Right cardiac atrium (tissue), 5 donors: ENCODE measurements around the gene SLC5A1. TPM values are rescaled to one million over a fixed set of nuclear protein-coding genes. Genes with fewer than 3 reads are reported as not detected.

Source experiments
- ATAC-seq, 2 donors: fragments of 200-7000 bp; cut with Tn5 transposase; one replicate each; pipeline versions ENCODE4 v1.8.0 to v1.9.1; 2020; ENCODE audit warnings: moderate library complexity in 2 of 2, mild to moderate bottlenecking in 1 of 2
- DNase-seq, 3 donors: peaks; one replicate each; pipeline ENCODE4 v3.0.0-alpha.2; 2020
- H3K27ac ChIP-seq: one replicate; pipeline ENCODE4 v1.5.1; 2013; ENCODE audit warnings: mild to moderate bottlenecking, low read length, control low read depth, moderate library complexity
- H3K27me3 ChIP-seq: one replicate; pipeline ENCODE4 v1.6.1; 2013; ENCODE audit not compliant: control insufficient read depth, insufficient read depth
- H3K4me1 ChIP-seq: one replicate; pipeline ENCODE4 v1.6.1; 2013; ENCODE audit warnings: low read length; ENCODE audit not compliant: control insufficient read depth, insufficient read depth
- H3K4me3 ChIP-seq: one replicate; pipeline ENCODE4 v1.5.1; 2013; ENCODE audit warnings: low read length, control low read depth
- H3K9me3 ChIP-seq: one replicate; pipeline ENCODE4 v1.6.1; 2013; ENCODE audit warnings: low read length; ENCODE audit not compliant: control insufficient read depth
- WGBS: extraction: QIAGEN DNeasy Blood & Tissue Kit; methylation state at CpG from one replicate; pipeline ENCODE4 v1.1.7; 2013; 5-methylcytosine and 5-hydroxymethylcytosine counted together
- intact Hi-C, 4 donors: fragments of 100-400 bp; cut with DNase I; formaldehyde crosslinking; loops; one replicate each; pipeline versions ENCODE4 v1.11.0 to v1.14.0; 2022 to 2023
- polyA plus RNA-seq: library from polyadenylated mRNA; stranded (reverse); fragments of 200-250 nt; gene quantifications from one replicate; pipeline ENCODE4 v1.2.3, GENCODE V29; 2013
- total RNA-seq, 4 donors: library from RNA; stranded (reverse); fragmentation: NEBNext Ultra II Directional; extraction: Animal tissue kit (Norgen Biotek cat#: 25700); gene quantifications; one replicate each; pipeline ENCODE4 v1.2.1, GENCODE V29; 2021
- donor health status: healthy with polysubstance abuse.
- donor health status: DM: no; HTN: yes; CAD: no.
- donor health status: DM: no; HTN: no; CAD: no.
- donor health status: DM: no; HTN: yes; CAD: no; lungs with severe emphysema.
- donor health status: DM: yes; HTN: yes; CAD: no.

The SLC5A1 gene
- total and polyA plus RNA-seq, 5 donors = 49.5 to 98.2 (median 75.2) TPM

DNA sequence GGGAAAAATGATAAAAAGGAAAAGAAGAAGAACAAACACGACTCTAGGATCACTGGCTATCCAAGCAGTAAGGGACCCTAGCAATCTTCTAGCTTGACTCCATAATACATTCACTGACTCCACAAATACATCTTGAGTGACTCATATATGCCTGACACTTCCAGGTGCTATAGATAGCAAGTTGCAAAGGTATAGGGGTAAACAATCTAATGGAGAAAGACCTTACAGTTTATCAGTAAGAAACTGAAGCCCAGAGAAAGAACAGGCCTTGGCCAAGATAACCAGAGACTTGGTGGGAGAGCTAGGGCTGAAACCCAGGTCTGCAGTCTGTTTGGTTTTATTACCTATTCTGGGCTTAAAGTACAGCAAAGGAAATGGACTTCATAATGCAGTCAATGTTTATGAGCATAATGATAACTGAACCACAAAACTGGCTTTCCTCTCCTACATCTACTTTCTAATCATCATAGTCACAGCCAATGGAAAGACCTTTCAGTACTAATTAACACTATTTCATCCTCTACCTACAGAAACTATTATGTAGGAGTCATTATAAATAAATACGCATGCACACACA, 19.7 kb upstream of the SLC5A1 start:
- intact Hi-C loops = no loop called here
- WGBS = 88% methylated on average over 2 of the region's 2 CpGs

GRCh38 chr22:32024796-32025195, 18.3 kb upstream of the SLC5A1 start:
- no peaks in the 10 kb centered on the region for H3K27me3 ChIP-seq
- no peak overlapping the region for H3K27ac ChIP-seq
- no peaks in the 10 kb centered on the region for H3K9me3 ChIP-seq
- DNase-seq (no peak), ATAC-seq (no peak)
- intact Hi-C loops = no loop called here
- WGBS = 94% methylated on average over 1 of the region's 1 CpG
- no peak overlapping the region for H3K4me3 ChIP-seq
- no peaks in the 10 kb centered on the region for H3K4me1 ChIP-seq

More for the DNA sequence above, 19.7 kb upstream of the SLC5A1 start:
- H3K27ac ChIP-seq = no peak overlapping the region
- no peaks in the 10 kb centered on the region for H3K4me1 ChIP-seq
- DNase-seq = no peak
- no peak overlapping the region for H3K4me3 ChIP-seq
- H3K9me3 ChIP-seq = no peaks in the 10 kb centered on the region
- ATAC-seq = no peak
- no peaks in the 10 kb centered on the region for H3K27me3 ChIP-seq

- H3K4me3 ChIP-seq = no peak overlapping the region
- H3K27me3 ChIP-seq = no peaks in the 10 kb centered on the region
- ATAC-seq (no peak), DNase-seq (no peak)
- WGBS = 87% methylated on average over 4 of the region's 4 CpGs
- no peaks in the 10 kb centered on the region for H3K9me3 ChIP-seq
- no peaks in the 10 kb centered on the region for H3K4me1 ChIP-seq
- intact Hi-C loops = no loop called here
- no peak overlapping the region for H3K27ac ChIP-seq
These were observed 12.4 kb upstream of the SLC5A1 start for GRCh38 chr22:32030518-32031247.

DNA sequence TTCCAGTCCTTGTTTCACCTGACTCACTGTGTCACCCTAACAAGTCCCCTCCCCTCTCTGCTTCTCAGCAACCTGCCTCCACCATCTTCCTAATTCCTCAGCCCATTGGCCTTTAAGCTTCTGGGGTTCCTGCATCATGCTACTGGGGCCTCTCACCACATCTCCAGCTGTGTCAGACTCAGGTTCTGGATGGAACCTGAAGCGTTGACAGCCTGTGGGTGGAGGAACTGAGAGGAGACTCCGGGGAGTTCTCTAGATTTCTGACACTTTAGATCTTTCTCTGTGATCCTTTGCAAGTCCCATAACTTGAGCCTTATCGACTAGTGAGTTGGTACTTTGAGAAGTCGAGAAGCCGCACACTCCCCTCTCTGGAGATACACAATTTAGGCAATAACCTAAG, 11.6 kb upstream of the SLC5A1 start:
- H3K4me1 ChIP-seq = no peaks in the 10 kb centered on the region
- no peaks in the 10 kb centered on the region for H3K9me3 ChIP-seq
- no peak overlapping the region for H3K4me3 ChIP-seq
- no peaks in the 10 kb centered on the region for H3K27me3 ChIP-seq
- WGBS = 81% methylated on average over 5 of the region's 5 CpGs
- ATAC-seq (no peak), DNase-seq (no peak)
- intact Hi-C loops = no loop called here
- no peak overlapping the region for H3K27ac ChIP-seq

GRCh38 chr22:32034275-32034674, 8.8 kb upstream of the SLC5A1 start:
- WGBS = 64% methylated on average over 5 of the region's 5 CpGs
- DNase-seq = no peak
- H3K27me3 ChIP-seq = no peaks in the 10 kb centered on the region
- no peak for ATAC-seq
- no peak overlapping the region for H3K4me3 ChIP-seq
- intact Hi-C loops = no loop called here
- H3K4me1 ChIP-seq = no peaks in the 10 kb centered on the region
- H3K9me3 ChIP-seq = no peaks in the 10 kb centered on the region
- no peak overlapping the region for H3K27ac ChIP-seq

DNA sequence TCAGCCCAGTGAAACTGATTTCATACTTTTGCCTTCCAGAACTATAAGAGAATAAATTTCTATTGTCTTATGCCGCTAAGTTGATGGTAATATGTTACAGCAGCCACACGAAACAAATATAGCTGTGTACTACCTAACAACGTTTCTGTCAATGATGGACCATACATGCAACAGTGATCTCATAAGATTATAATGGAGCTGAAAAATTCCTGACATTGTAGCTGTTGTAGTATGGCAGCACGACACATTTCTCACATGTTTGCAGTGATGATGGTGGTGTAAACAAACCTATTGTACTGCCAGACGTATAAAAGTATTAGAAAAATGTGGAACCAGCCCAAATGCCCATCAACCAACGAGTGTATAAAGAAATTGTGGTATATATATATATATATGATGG, 5.8 kb upstream of the SLC5A1 start:
- 70% methylated on average over 6 of the region's 6 CpGs for WGBS

DNA sequence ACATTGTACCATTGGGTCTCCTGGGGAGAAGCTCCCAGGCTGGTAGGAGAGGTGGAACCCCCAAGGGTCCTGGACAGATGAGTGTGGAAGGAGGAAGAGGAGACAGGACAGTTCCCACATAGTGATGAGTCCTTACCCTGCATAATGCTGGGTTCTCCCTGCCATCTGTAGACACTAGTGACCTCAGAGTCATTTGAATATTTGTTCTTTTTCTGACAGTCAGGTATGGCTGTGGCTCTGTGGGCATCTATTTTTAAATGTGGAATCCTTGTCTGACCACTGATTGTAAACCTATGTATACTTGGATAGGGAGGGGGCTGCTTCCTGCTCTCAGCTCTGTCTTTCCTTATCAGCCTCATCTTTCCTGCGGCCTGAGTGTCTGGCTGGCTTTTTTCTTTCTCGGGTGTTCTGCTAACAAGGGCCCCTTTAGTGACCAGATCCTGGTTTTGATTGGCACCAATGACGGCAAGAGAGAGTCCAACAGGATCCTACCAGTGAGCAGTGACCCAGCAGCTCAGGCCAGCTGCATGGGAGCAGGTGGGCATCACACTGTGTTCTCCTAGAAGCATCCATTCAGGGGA, 2.6 kb upstream of the SLC5A1 start:
- intact Hi-C loops = no loop called here
- H3K27ac ChIP-seq = no peak overlapping the region
- DNase-seq = no peak
- ATAC-seq = no peak
- WGBS = 34% methylated on average over 3 of the region's 3 CpGs
- no peaks in the 10 kb centered on the region for H3K9me3 ChIP-seq
- H3K4me3 ChIP-seq = no peak overlapping the region
- H3K27me3 ChIP-seq = no peaks in the 10 kb centered on the region
- no peaks in the 10 kb centered on the region for H3K4me1 ChIP-seq

More for the DNA sequence above, 5.8 kb upstream of the SLC5A1 start:
- intact Hi-C loops = no loop called here
- Histone ChIP-seq H3K4me1 (no peaks in the 10 kb centered on the region), H3K9me3 (no peaks in the 10 kb centered on the region), H3K4me3 (no peak overlapping the region), H3K27ac (no peak overlapping the region), H3K27me3 (no peaks in the 10 kb centered on the region)
- ATAC-seq = no peak
- DNase-seq = no peak

- Histone ChIP-seq H3K9me3 (no peaks in the 10 kb centered on the region), H3K27ac (no peak overlapping the region), H3K4me3 (no peak overlapping the region), H3K27me3 (no peaks in the 10 kb centered on the region), H3K4me1 (peaks cover 2% of the 10 kb centered on the region)
- 56% methylated on average over 9 of the region's 9 CpGs for WGBS
- no peak for ATAC-seq
- no peak for DNase-seq
- intact Hi-C loops = no loop called here
These were observed 330 bp downstream of the SLC5A1 start for GRCh38 chr22:32043391-32043790.

GRCh38 chr22:32044477-32044876, 1.4 kb downstream of the SLC5A1 start:
- WGBS = 98% methylated on average over 1 of the region's 1 CpG
- H3K27ac ChIP-seq = no peak overlapping the region
- H3K9me3 ChIP-seq = no peaks in the 10 kb centered on the region
- H3K27me3 ChIP-seq = no peaks in the 10 kb centered on the region
- DNase-seq = no peak
- peaks cover 2% of the 10 kb centered on the region for H3K4me1 ChIP-seq
- no peak overlapping the region for H3K4me3 ChIP-seq
- intact Hi-C loops = no loop called here
- ATAC-seq = no peak

DNA sequence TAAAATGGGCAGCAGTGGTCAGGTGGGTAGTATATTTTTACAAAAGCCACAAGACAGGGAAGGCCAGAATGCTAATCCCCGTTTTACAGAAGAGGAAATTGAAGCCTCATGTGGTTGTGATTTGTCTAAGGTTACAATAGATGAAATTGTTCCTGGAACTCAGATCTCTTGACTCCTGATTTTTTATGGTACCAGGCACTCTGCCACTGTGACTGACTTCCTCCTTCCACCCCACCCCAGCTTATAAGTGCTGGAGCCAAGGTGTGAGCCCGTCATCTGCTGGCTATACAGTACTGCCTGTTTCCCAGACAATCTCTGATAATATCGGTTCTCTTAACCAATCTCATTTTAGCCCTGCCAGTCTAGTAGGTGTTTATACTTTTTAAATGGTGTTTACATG, 1.9 kb downstream of the SLC5A1 start:
- Histone ChIP-seq H3K4me1 (peaks cover 2% of the 10 kb centered on the region), H3K9me3 (no peaks in the 10 kb centered on the region), H3K27ac (no peak overlapping the region), H3K4me3 (no peak overlapping the region), H3K27me3 (no peaks in the 10 kb centered on the region)
- WGBS = 34% methylated on average over 3 of the region's 3 CpGs
- intact Hi-C loops = no loop called here
- ATAC-seq = peak; percentile 33 to 55
- DNase-seq = no peak

DNA sequence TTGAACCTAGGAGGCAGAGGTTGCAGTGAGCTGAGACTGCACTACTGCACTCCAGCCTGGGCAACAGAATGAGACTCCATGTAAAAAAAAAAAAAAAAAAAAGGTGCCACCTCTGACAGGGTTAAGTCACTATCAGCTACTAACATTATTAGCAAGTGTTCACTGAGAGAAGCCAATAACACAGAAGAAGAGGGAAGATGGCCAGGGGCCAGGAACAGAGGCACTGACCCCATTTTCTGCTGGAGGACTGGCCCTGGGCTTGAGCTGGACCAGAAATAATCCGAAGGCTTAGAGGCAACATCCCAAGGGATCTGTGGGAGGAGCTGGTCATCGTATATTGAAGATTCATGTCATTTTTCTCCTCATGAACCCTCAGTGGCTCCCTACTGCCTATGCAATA, 5.0 kb downstream of the SLC5A1 start:
- ATAC-seq = peak; percentile 52 to 72
- DNase-seq = peak; percentile 38 to 84 (median 66)
- WGBS = 23% methylated on average over 2 of the region's 2 CpGs
- Histone ChIP-seq H3K4me1 (peaks cover 7% of the 10 kb centered on the region), H3K27me3 (no peaks in the 10 kb centered on the region), H3K9me3 (no peaks in the 10 kb centered on the region), H3K27ac (no peak overlapping the region), H3K4me3 (no peak overlapping the region)
- intact Hi-C loops = no loop called here
